Testis (tissue), 3 donors: ENCODE results near the gene LRFN2. TPM values are rescaled to one million over a fixed set of nuclear protein-coding genes. Genes with fewer than 3 reads are reported as not detected.

Experiments
- DNase-seq: peaks from one replicate; pipeline ENCODE4 v3.0.0-alpha.2; 2019
- H3K27ac ChIP-seq, 2 donors: fragments of 200-600 bp; sonication (generic); one replicate each; pipeline ENCODE4 v1.5.1; 2019
- H3K27me3 ChIP-seq: fragments of 200-600 bp; sonication (generic); one replicate; pipeline ENCODE4 v1.5.1; 2019
- H3K36me3 ChIP-seq: fragments of 200-600 bp; sonication (generic); one replicate; pipeline ENCODE4 v1.5.1; 2017; ENCODE audit warnings: low read depth; ENCODE audit errors: missing control alignments
- H3K4me1 ChIP-seq: fragments of 200-600 bp; sonication (generic); one replicate; pipeline ENCODE4 v1.5.1; 2019
- H3K4me3 ChIP-seq, 2 donors: fragments of 200-600 bp; sonication (generic); one replicate each; pipeline ENCODE4 v1.5.1; 2017 to 2019
- H3K9me3 ChIP-seq: fragments of 200-600 bp; sonication (generic); one replicate; pipeline ENCODE4 v1.5.1; 2017
- POLR2A ChIP-seq: fragments of 450-650 bp; IDR thresholded peaks from one replicate; pipeline ENCODE4 v1.6.1; 2017; ENCODE audit warnings: antibody characterized with exemption, mild to moderate bottlenecking, moderate library complexity
- WGBS, 2 donors: methylation state at CpG; one replicate each; pipeline ENCODE4 v1.1.5; 2018; 5-methylcytosine and 5-hydroxymethylcytosine counted together
- intact Hi-C: fragments of 100-400 bp; cut with DNase I; formaldehyde crosslinking; loops from one replicate; pipeline ENCODE4 v1.15.1; 2023; ENCODE audit warnings: low total_unique reads
- polyA plus RNA-seq: library from polyadenylated mRNA; stranded (reverse); fragments of 350-450 nt; fragmentation: Illumina TruSeq; extraction: RNeasy Lipid Tissue Mini Kit (QIAGEN cat#74804); gene quantifications from one replicate; pipeline ENCODE4 v1.2.3, GENCODE V29; 2014; ENCODE audit warnings: low read depth, low replicate concordance; ENCODE audit not compliant: insufficient read depth
- total RNA-seq, 2 donors: library from RNA; depleted of rRNA; stranded (reverse); fragments of >200 nt; gene quantifications; one replicate each; pipeline ENCODE4 v1.2.3, GENCODE V29; 2016
- TF ChIP-seq, protein P1 (sequence below), 3 experiments: fragments of 450-650 bp in 2 of 3; fragments of 200-600 bp in 1 of 3; sonication (generic) in 1 of 3; IDR thresholded peaks; one replicate each; pipeline ENCODE4 v1.5.1; 2016 to 2019; ENCODE audit warnings: antibody characterized with exemption in 3 of 3, mild to moderate bottlenecking in 2 of 3, moderate library complexity in 1 of 3

The LRFN2 gene
- total and polyA plus RNA-seq, 3 donors from 2014 or later, result 1.1 to 3.3 (median 1.6) TPM

DNA sequence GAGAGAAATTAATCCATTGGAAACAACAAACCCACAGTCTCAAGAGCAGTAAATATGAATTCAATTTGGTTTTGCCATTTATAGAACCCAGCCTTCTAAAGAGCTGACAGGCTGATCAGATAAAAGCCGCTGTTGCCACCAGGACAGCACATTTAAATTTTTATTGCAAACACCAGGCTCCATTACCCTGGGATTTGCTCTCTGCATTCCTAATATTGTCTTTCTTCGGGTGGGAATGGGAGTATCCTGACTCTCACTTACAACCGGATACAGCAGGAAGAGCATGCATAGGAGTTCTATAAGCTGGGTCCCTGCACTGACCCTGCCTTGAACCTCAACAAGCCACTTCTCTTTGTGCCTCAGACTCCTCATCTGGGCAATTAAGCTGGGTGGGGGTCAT lies 142.9 kb downstream of the LRFN2 start:
- Histone ChIP-seq H3K4me3 (no peak overlapping the region), H3K36me3 (no peaks in the 10 kb centered on the region), H3K9me3 (no peaks in the 10 kb centered on the region), H3K27me3 (no peaks in the 10 kb centered on the region), H3K4me1 (no peaks in the 10 kb centered on the region), H3K27ac (no peak overlapping the region)
- DNase-seq, result no peak
- WGBS, 2 donors, result 71 to 82% methylated on average over 3 of the region's 3 CpGs
- intact Hi-C loops, result no loop called here
- TF ChIP-seq, protein P1, sequence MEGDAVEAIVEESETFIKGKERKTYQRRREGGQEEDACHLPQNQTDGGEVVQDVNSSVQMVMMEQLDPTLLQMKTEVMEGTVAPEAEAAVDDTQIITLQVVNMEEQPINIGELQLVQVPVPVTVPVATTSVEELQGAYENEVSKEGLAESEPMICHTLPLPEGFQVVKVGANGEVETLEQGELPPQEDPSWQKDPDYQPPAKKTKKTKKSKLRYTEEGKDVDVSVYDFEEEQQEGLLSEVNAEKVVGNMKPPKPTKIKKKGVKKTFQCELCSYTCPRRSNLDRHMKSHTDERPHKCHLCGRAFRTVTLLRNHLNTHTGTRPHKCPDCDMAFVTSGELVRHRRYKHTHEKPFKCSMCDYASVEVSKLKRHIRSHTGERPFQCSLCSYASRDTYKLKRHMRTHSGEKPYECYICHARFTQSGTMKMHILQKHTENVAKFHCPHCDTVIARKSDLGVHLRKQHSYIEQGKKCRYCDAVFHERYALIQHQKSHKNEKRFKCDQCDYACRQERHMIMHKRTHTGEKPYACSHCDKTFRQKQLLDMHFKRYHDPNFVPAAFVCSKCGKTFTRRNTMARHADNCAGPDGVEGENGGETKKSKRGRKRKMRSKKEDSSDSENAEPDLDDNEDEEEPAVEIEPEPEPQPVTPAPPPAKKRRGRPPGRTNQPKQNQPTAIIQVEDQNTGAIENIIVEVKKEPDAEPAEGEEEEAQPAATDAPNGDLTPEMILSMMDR (IDR thresholded peaks at IDR 0.05), result no peak
- TF ChIP-seq POLR2A, result no peak

DNA sequence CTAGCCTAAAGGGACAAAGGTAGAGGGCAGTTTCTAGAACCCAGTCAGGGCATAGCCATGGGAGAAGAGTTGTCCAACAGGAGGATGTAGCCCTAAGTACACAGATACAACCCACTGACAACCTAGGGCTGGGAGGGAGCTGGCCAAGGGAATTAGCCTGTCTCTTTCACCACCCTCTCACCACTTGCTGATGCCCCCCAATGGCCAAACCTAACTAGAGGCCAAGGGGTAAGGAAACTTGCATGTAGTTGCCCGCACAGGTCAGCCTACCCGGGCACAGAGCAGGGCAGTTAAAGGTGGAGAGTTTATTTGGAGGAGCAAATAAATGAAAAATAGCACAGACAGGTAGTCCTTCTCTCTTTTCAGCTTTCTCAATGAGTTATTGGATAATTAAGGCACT lies 143.3 kb downstream of the LRFN2 start:
- no peak for DNase-seq
- intact Hi-C loops, result no loop called here
- TF ChIP-seq, protein P1 (IDR thresholded peaks at IDR 0.05), result no peak
- TF ChIP-seq POLR2A, result no peak
- Histone ChIP-seq H3K9me3 (no peaks in the 10 kb centered on the region), H3K36me3 (no peaks in the 10 kb centered on the region), H3K4me1 (no peaks in the 10 kb centered on the region), H3K27ac (no peak overlapping the region), H3K4me3 (no peak overlapping the region), H3K27me3 (no peaks in the 10 kb centered on the region)
- WGBS, 2 donors, result 95% methylated on average over 2 of the region's 2 CpGs; no CpG with 5 or more reads in 1 of the 2 donors

DNA sequence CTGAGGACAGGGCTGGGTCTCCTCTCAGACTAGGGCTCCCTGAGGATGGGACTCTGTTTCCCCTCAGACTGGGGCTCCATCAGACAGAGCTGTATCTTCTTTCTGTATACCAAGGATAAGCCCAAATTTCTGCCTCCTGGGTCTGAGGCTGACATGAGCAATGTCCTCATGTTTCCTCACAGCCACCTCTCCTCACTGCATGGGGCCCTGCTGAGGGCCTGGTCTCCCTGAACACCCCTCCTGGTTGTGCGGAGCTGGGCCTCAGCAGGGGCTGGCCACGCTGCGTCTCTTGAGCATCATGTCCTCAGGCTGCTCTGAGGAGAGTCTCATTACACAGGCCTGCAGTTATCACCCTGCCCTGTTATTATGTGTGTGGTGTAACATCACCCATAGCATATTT lies 144.6 kb downstream of the LRFN2 start:
- H3K27me3 ChIP-seq, result no peaks in the 10 kb centered on the region
- H3K27ac ChIP-seq, result no peak overlapping the region
- no peaks in the 10 kb centered on the region for H3K9me3 ChIP-seq
- DNase-seq, result no peak
- TF ChIP-seq, protein P1 (IDR thresholded peaks at IDR 0.05), result no peak
- no peak for TF ChIP-seq POLR2A
- H3K4me1 ChIP-seq, result no peaks in the 10 kb centered on the region
- H3K4me3 ChIP-seq, result no peak overlapping the region
- intact Hi-C loops, result no loop called here
- 100% methylated on average over 3 of the region's 3 CpGs for WGBS, 2 donors
- H3K36me3 ChIP-seq, result no peaks in the 10 kb centered on the region

DNA sequence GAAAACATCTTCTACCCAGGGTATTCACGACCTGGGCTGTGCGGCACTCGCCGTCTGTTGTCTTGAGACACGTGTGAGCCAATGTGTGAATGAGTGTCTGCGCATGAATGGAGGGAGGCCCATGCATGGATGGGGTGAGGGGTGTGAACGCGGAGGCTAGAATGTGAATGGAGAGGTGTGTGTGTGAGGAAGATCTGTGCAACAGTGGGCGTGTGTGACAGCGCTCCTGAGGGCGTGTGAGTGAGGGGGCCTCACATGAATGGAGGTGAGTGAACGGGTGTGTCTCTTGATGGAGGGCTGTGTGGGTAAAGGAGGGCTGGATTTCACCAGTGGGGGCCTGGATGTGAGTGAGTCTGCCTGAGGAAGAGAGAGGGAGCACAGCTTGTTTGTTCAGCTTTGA lies 146.0 kb downstream of the LRFN2 start:
- no peak overlapping the region for H3K4me3 ChIP-seq
- no peak for TF ChIP-seq POLR2A
- TF ChIP-seq, protein P1 (IDR thresholded peaks at IDR 0.05), result no peak
- no peak for DNase-seq
- no peaks in the 10 kb centered on the region for H3K36me3 ChIP-seq
- no peaks in the 10 kb centered on the region for H3K4me1 ChIP-seq
- H3K27me3 ChIP-seq, result no peaks in the 10 kb centered on the region
- 92 to 94% methylated on average over 12 of the region's 12 CpGs for WGBS, 2 donors
- H3K27ac ChIP-seq, result no peak overlapping the region
- no peaks in the 10 kb centered on the region for H3K9me3 ChIP-seq
- intact Hi-C loops, result no loop called here

DNA sequence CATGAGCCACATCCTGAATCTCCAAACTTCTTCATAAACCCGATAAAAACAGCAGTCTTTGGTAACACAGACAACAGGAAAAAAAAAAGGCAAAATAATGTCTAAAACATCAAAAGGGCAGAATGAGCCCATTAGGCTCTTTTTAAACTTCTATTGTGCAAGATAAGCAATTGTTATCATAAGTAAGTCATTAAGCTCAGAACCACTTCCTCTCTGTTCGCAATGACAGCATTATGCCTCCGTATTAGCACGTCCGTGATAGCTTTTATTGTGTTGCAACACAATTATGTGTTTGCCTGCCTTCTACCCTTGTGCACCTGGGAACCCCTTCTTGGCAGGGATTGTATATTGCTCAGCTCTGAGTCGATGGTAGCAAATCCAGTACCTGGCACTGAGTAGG lies 147.1 kb downstream of the LRFN2 start:
- 60 to 65% methylated on average over 6 of the region's 6 CpGs for WGBS, 2 donors
- TF ChIP-seq, protein P1 (IDR thresholded peaks at IDR 0.05), result no peak
- TF ChIP-seq POLR2A, result no peak
- no peaks in the 10 kb centered on the region for H3K36me3 ChIP-seq
- DNase-seq, result no peak
- no peaks in the 10 kb centered on the region for H3K9me3 ChIP-seq
- H3K27me3 ChIP-seq, result no peaks in the 10 kb centered on the region
- intact Hi-C loops, result no loop called here
- H3K27ac ChIP-seq, result no peak overlapping the region
- H3K4me1 ChIP-seq, result no peaks in the 10 kb centered on the region
- no peak overlapping the region for H3K4me3 ChIP-seq
